ENCODE measurements around the gene KLHL26. TPM values are rescaled to one million over a fixed set of nuclear protein-coding genes. Genes with fewer than 3 reads are reported as not detected.
"Not testable (repeated sequence)": the region's sequence is repeated elsewhere in the genome, so short reads cannot be mapped to it uniquely, and the experiment has no call there.

Gene KLHL26
- total RNA-seq, 1 experiment from 2014 or later = 7.5 TPM

DNA sequence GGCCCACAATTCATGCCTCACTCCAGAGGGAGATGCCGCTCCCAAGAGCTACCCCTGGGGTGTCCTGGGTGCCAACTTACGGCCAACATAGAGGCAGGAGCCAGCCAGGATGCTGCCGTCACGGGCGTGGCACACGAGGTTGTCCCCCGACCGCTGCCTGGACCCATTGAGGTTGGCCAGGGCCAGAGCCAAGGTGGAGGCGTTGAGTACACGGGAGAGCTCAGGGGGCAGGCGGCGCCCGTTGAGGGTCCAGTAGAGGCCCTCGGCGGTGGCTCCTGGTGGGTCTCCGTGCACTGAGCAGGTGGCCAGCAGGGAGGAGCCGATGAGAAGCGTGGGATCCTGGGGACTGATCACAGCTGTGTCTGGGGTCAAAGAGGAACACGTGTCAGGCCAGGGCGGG lies 37.3 kb upstream of the KLHL26 start:
- Mint-ChIP-seq H3K9me3 (ENCODE audit: low read depth, unreplicated experiment) (no peaks in the 10 kb centered on the region), H3K4me1 (ENCODE audit: low read depth, unreplicated experiment) (no peaks in the 10 kb centered on the region), H3K27ac (ENCODE audit: unreplicated experiment) (no peak overlapping the region), H3K36me3 (ENCODE audit: insufficient read depth, unreplicated experiment) (no peaks in the 10 kb centered on the region), H3K4me3 (ENCODE audit: low read depth, unreplicated experiment) (no peak overlapping the region), H3K27me3 (ENCODE audit: unreplicated experiment) (peaks cover 17% of the 10 kb centered on the region)
- DNase-seq = no peak
- CTCF ChIA-PET = interaction anchor here (0.8 kb wide), 1 partner anchor 247 kb away, joined by 3 read pairs; no protein-coding TSS in a partner anchor
- TF ChIP-seq, protein P1, sequence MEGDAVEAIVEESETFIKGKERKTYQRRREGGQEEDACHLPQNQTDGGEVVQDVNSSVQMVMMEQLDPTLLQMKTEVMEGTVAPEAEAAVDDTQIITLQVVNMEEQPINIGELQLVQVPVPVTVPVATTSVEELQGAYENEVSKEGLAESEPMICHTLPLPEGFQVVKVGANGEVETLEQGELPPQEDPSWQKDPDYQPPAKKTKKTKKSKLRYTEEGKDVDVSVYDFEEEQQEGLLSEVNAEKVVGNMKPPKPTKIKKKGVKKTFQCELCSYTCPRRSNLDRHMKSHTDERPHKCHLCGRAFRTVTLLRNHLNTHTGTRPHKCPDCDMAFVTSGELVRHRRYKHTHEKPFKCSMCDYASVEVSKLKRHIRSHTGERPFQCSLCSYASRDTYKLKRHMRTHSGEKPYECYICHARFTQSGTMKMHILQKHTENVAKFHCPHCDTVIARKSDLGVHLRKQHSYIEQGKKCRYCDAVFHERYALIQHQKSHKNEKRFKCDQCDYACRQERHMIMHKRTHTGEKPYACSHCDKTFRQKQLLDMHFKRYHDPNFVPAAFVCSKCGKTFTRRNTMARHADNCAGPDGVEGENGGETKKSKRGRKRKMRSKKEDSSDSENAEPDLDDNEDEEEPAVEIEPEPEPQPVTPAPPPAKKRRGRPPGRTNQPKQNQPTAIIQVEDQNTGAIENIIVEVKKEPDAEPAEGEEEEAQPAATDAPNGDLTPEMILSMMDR (IDR thresholded peaks at IDR 0.05; ENCODE audit: unreplicated experiment) = no peak
- intact Hi-C loops (cut with micrococcal nuclease; ENCODE audit: unreplicated experiment) = no loop called here
- no TSS peak for BruUV-seq (replicated peaks)

DNA sequence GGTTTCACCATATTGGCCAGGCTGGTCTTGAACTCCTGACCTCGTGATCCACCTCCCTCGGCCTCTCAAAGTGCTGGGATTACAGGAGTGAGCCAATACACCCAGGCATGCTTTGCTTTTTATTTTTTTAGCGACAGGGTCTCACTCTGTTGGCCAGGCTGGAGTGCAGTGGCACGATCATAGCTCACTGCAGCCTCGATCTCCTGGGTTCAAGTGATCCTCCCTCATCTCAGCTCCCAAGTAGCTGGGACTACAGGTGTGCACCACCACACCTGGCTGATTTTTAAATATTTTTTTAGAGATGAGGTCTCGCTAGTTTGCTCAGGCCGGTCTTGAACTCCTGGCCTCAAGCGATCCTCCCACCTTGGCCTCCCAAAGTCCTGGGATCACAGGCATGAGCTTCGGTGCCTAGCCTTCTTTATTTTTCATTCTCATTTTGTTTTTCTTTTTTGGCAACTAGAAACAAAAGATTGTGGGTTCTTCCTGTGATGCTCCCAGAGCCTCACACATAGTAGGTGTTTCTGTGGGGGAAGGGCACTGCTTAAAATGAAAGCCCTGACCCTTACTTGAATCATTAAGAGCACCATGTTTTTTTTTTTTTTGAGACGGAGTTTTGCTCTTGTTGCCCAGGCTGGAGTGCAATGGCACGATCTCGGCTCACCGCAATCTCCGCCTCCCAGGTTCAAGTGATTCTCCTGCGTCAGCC lies 36.0 kb upstream of the KLHL26 start:
- H3K27ac Mint-ChIP-seq (ENCODE audit: unreplicated experiment); DNase-seq; H3K4me3 Mint-ChIP-seq (ENCODE audit: low read depth, unreplicated experiment); intact Hi-C loops (cut with micrococcal nuclease; ENCODE audit: unreplicated experiment); H3K9me3 Mint-ChIP-seq (ENCODE audit: low read depth, unreplicated experiment); H3K36me3 Mint-ChIP-seq (ENCODE audit: insufficient read depth, unreplicated experiment); H3K4me1 Mint-ChIP-seq (ENCODE audit: low read depth, unreplicated experiment); BruUV-seq (replicated peaks): not testable (repeated sequence)
- H3K27me3 Mint-ChIP-seq (ENCODE audit: unreplicated experiment) = peaks cover 31% of the 10 kb centered on the region
- CTCF ChIA-PET = interaction anchor here (0.6 kb wide), 1 partner anchor 163 kb away, joined by 5 read pairs; no protein-coding TSS in a partner anchor

DNA sequence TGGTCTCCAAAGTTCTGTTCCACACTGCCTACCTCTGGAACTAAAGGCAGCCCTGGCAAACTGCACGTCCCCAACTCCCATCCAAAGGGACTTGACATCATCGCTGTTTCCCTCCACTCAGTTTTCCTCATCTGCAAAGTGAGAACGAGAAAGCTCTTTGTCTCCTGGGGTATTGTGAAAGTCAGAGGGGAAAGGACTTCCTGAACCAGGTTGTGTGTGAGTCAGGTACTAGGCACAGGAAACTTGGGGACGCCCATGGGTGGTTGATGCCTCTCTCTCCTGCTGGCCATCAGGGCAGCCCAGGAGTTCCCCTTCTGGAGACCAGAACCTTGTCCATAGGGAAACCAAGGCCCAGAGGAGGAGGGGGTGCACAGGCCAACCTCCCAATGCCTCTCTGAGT lies 35.0 kb upstream of the KLHL26 start:
- Mint-ChIP-seq H3K27me3 (ENCODE audit: unreplicated experiment) (peaks cover 32% of the 10 kb centered on the region), H3K4me3 (ENCODE audit: low read depth, unreplicated experiment) (no peak overlapping the region), H3K9me3 (ENCODE audit: low read depth, unreplicated experiment) (no peaks in the 10 kb centered on the region), H3K4me1 (ENCODE audit: low read depth, unreplicated experiment) (no peaks in the 10 kb centered on the region), H3K36me3 (ENCODE audit: insufficient read depth, unreplicated experiment) (no peaks in the 10 kb centered on the region), H3K27ac (ENCODE audit: unreplicated experiment) (no peak overlapping the region)
- no peak for DNase-seq
- BruUV-seq (replicated peaks) = no TSS peak
- TF ChIP-seq, protein P1 (IDR thresholded peaks at IDR 0.05; ENCODE audit: unreplicated experiment) = no peak
- intact Hi-C loops (cut with micrococcal nuclease; ENCODE audit: unreplicated experiment) = no loop called here
- CTCF ChIA-PET = no interaction called here

DNA sequence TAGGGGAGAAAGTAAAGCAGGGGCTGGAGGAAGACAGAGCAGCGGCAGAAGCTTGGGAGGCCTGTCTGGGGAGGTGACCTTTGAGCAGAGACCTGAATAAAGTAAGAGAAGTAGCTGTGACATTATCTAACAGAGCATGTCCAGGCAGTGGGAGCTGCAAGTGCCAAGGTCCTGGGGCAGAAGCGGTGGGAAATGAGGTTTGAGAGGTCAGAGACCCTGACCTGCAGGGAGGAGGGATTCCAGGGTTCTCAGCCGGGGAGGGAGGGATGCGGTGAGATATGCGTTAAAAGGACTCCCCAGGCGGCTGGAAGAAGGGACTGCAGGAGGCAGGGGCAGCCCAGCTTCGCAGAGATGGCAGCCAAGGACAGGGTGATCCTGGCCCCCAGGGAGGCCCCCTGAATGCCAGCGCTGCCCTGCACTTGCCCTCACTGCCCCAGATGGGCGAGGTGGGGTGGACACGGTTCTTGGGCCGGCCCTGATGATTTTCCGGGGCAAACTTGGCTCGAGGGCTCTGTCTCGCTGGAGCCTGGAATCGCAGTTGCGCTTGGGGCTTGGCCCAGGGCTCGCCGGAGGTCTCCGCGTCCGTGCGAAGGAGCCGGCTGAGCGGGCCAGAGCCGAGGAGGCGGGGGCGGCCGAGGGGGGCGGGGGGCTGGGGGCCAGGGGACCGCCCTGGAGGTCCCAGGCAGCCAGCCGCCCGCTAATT lies 33.4 kb upstream of the KLHL26 start:
- Mint-ChIP-seq H3K4me3 (ENCODE audit: low read depth, unreplicated experiment) (no peak overlapping the region), H3K9me3 (ENCODE audit: low read depth, unreplicated experiment) (no peaks in the 10 kb centered on the region), H3K36me3 (ENCODE audit: insufficient read depth, unreplicated experiment) (peaks cover 3% of the 10 kb centered on the region), H3K4me1 (ENCODE audit: low read depth, unreplicated experiment) (no peaks in the 10 kb centered on the region), H3K27me3 (ENCODE audit: unreplicated experiment) (peaks cover 45% of the 10 kb centered on the region), H3K27ac (ENCODE audit: unreplicated experiment) (peak overlapping the region; percentile 27)
- BruUV-seq (replicated peaks) = no TSS peak
- TF ChIP-seq, protein P1 (IDR thresholded peaks at IDR 0.05; ENCODE audit: unreplicated experiment) = no peak
- intact Hi-C loops (cut with micrococcal nuclease; ENCODE audit: unreplicated experiment) = no loop called here
- CTCF ChIA-PET = no interaction called here
- no peak for DNase-seq

All from Calu3 (cell line).